Activated B cell treated with CpG ODN at 0.5 μM for 24 hours (primary cell): ENCODE measurements around the gene TTLL6. TPM values are rescaled to one million over a fixed set of nuclear protein-coding genes. Genes with fewer than 3 reads are reported as not detected.

Source experiments
- ATAC-seq: fragments of 200-7000 bp; cut with Tn5 transposase; one replicate; pipeline ENCODE4 v1.10.0; 2021; ENCODE audit warnings: low read depth, mild to moderate bottlenecking, moderate library complexity
- CTCF ChIA-PET: fragments of 350-600 bp; sonication (Branson Sonifier 250); formaldehyde crosslinking; loops from one replicate; lab custom pipeline; 2021; ENCODE audit warnings: antibody characterized with exemption; lab: Charles Lee
- POLR2A ChIA-PET: fragments of 350-600 bp; sonication (Branson Sonifier 250); formaldehyde crosslinking; loops from one replicate; lab custom pipeline; 2021; ENCODE audit warnings: antibody characterized with exemption; lab: Charles Lee
- DNase-seq: peaks from one replicate; pipeline ENCODE4 v3.0.0; 2022
- H3K27ac Mint-ChIP-seq: one replicate; pipeline ENCODE4 v1.8.0; 2020; ENCODE audit warnings: mixed read lengths
- H3K27me3 Mint-ChIP-seq: one replicate; pipeline ENCODE4 v1.8.0; 2021; ENCODE audit warnings: mixed read lengths
- H3K36me3 Mint-ChIP-seq: one replicate; pipeline ENCODE4 v1.8.0; 2021; ENCODE audit warnings: low read depth, mixed read lengths
- H3K4me1 Mint-ChIP-seq: one replicate; pipeline ENCODE4 v1.8.0; 2021; ENCODE audit warnings: mixed read lengths
- H3K4me3 Mint-ChIP-seq: one replicate; pipeline ENCODE4 v1.8.0; 2020; ENCODE audit warnings: mild to moderate bottlenecking, mixed read lengths
- H3K9me3 Mint-ChIP-seq: one replicate; pipeline ENCODE4 v1.8.0; 2020; ENCODE audit warnings: mixed read lengths
- CTCF ChIP-seq: fragments of 200-600 bp; IDR thresholded peaks from one replicate; pipeline ENCODE4 v1.8.0; 2022; ENCODE audit warnings: antibody characterized with exemption, mild to moderate bottlenecking
- intact Hi-C: fragments of 100-400 bp; cut with micrococcal nuclease; formaldehyde crosslinking; loops from one replicate; pipeline ENCODE4 v1.15.1; 2024
- total RNA-seq: library from RNA; stranded (reverse); gene quantifications from 2 replicates; pipeline ENCODE4 v1.2.3, GENCODE V29; 2022

TTLL6 gene
- total RNA-seq, 1 donor from 2014 or later: not detected

GRCh38 chr17:48752399-48753288 lies 64.4 kb downstream of the TTLL6 start:
- CTCF ChIA-PET: no interaction called here
- ATAC-seq (no peak), DNase-seq (no peak)
- Mint-ChIP-seq H3K9me3 (no peaks in the 10 kb centered on the region), H3K27ac (no peak overlapping the region), H3K4me3 (no peak overlapping the region), H3K36me3 (no peaks in the 10 kb centered on the region), H3K4me1 (peaks cover 8% of the 10 kb centered on the region), H3K27me3 (peaks cover 67% of the 10 kb centered on the region)
- intact Hi-C loops: loop anchor here (5.0 kb wide), 1 partner anchor 125 kb away; the partner anchor contains the start of gene HOXB9
- POLR2A ChIA-PET: interaction anchor here (0.6 kb wide), 1 partner anchor 28 kb away, joined by 4 read pairs; no protein-coding TSS in a partner anchor
- no peak for TF ChIP-seq CTCF

GRCh38 chr17:48751733-48752398 lies 65.2 kb downstream of the TTLL6 start:
- Mint-ChIP-seq H3K27me3 (peaks cover 66% of the 10 kb centered on the region), H3K27ac (no peak overlapping the region), H3K36me3 (no peaks in the 10 kb centered on the region), H3K4me1 (peaks cover 6% of the 10 kb centered on the region), H3K9me3 (no peaks in the 10 kb centered on the region), H3K4me3 (no peak overlapping the region)
- intact Hi-C loops: loop anchor here (5.0 kb wide), 1 partner anchor 125 kb away; the partner anchor contains the start of gene HOXB9
- ChIA-PET POLR2A (interaction anchor here (0.6 to 1.0 kb wide), 3 partner anchors 14 to 734 kb away, joined by 3 to 4 read pairs (median 4); no protein-coding TSS in a partner anchor), CTCF (interaction anchor here (1.1 kb wide), 1 partner anchor 27 kb away, joined by 3 read pairs; no protein-coding TSS in a partner anchor)
- no peak for TF ChIP-seq CTCF
- no peak for DNase-seq
- ATAC-seq: no peak

- ATAC-seq (no peak), DNase-seq (no peak)
- ChIA-PET POLR2A (interaction anchor here (1.0 kb wide), 1 partner anchor 13 kb away, joined by 4 read pairs; no protein-coding TSS in a partner anchor), CTCF (interaction anchor here (1.1 kb wide), 1 partner anchor 26 kb away, joined by 3 read pairs; no protein-coding TSS in a partner anchor)
- peaks cover 9% of the 10 kb centered on the region for H3K4me1 Mint-ChIP-seq
- H3K36me3 Mint-ChIP-seq: no peaks in the 10 kb centered on the region
- TF ChIP-seq CTCF: no peak
- intact Hi-C loops: loop anchor here (5.0 kb wide), 1 partner anchor 124 kb away; the partner anchor contains the start of gene HOXB9
- H3K27me3 Mint-ChIP-seq: peaks cover 69% of the 10 kb centered on the region
- H3K9me3 Mint-ChIP-seq: no peaks in the 10 kb centered on the region
- H3K27ac Mint-ChIP-seq: no peak overlapping the region
- H3K4me3 Mint-ChIP-seq: no peak overlapping the region
Measured at GRCh38 chr17:48751172-48751571, 65.9 kb downstream of the TTLL6 start.

- DNase-seq: no peak
- intact Hi-C loops: loop anchor here (5.0 kb wide), 3 partner anchors 123 to 153 kb away; partner anchors contain the start of genes HOXB7 and HOXB9
- Mint-ChIP-seq H3K36me3 (no peaks in the 10 kb centered on the region), H3K4me1 (peaks cover 6% of the 10 kb centered on the region), H3K27me3 (peaks cover 69% of the 10 kb centered on the region), H3K9me3 (no peaks in the 10 kb centered on the region), H3K4me3 (no peak overlapping the region), H3K27ac (no peak overlapping the region)
- POLR2A ChIA-PET: no interaction called here
- CTCF ChIA-PET: interaction anchor here (1.4 kb wide), 1 partner anchor 26 kb away, joined by 4 read pairs; no protein-coding TSS in a partner anchor
- TF ChIP-seq CTCF: no peak
- no peak for ATAC-seq
Measured at GRCh38 chr17:48749621-48750553, 67.1 kb downstream of the TTLL6 start.
